Mucosa of stomach (tissue), 1 donor: ENCODE measurements around the gene IPO11.
"Not testable (repeated sequence)": the region's sequence is repeated elsewhere in the genome, so short reads cannot be mapped to it uniquely, and the experiment has no call there.

Experiments used
- H3K27me3 ChIP-seq: one replicate; pipeline ENCODE4 v1.7.0; 2013; ENCODE audit warnings: mild to moderate bottlenecking, low read length; ENCODE audit not compliant: control insufficient read depth, insufficient read depth
- H3K36me3 ChIP-seq: one replicate; pipeline ENCODE4 v1.7.0; 2013; ENCODE audit warnings: low read length; ENCODE audit not compliant: control insufficient read depth, insufficient read depth
- H3K4me1 ChIP-seq: one replicate; pipeline ENCODE4 v1.7.0; 2013; ENCODE audit warnings: mild to moderate bottlenecking, low read length; ENCODE audit not compliant: control insufficient read depth, insufficient read depth
- H3K4me3 ChIP-seq: one replicate; pipeline ENCODE4 v1.7.0; 2013; ENCODE audit warnings: low read length
- H3K9ac ChIP-seq: one replicate; pipeline ENCODE4 v1.7.0; 2013; ENCODE audit warnings: mild to moderate bottlenecking, low read length, moderate library complexity
- H3K9me3 ChIP-seq: one replicate; pipeline ENCODE4 v1.7.0; 2013; ENCODE audit warnings: mild to moderate bottlenecking, low read length, moderate library complexity; ENCODE audit not compliant: control insufficient read depth
- donor health status: Pancreatic carcinoma.

The IPO11 gene

DNA sequence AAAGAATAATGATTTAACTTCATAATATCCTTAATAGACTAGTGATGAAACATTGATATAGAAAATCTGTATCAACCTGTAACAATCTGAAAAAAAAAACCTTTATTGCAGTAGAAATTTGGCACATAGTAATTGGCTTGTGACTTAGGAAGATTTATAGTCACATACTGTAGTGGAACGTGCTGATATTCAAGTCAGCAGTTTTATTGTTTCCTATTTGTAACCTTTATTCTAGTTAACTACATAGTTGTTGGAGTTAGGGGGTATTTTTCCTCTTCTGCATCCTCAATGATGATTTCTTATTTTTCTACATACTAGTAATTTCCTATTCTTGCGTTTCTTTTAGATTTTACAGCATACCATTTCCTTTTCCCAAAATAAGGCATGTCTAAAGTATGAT, 151.5 kb downstream of the IPO11 start:
- Histone ChIP-seq H3K9me3 (no peaks in the 10 kb centered on the region), H3K36me3 (no peaks in the 10 kb centered on the region), H3K9ac (no peak overlapping the region), H3K4me3 (no peak overlapping the region), H3K27me3 (no peaks in the 10 kb centered on the region), H3K4me1 (no peaks in the 10 kb centered on the region)

- H3K27me3 ChIP-seq, H3K9ac ChIP-seq, H3K36me3 ChIP-seq, H3K4me1 ChIP-seq, H3K4me3 ChIP-seq, H3K9me3 ChIP-seq: not testable (repeated sequence)
These were observed 153.2 kb downstream of the IPO11 start for GRCh38 chr5:62565740-62566139.

GRCh38 chr5:62568143-62568542, 155.6 kb downstream of the IPO11 start:
- H3K36me3 ChIP-seq, result no peaks in the 10 kb centered on the region
- no peak overlapping the region for H3K4me3 ChIP-seq
- H3K27me3 ChIP-seq, result no peaks in the 10 kb centered on the region
- H3K9ac ChIP-seq, result no peak overlapping the region
- no peaks in the 10 kb centered on the region for H3K9me3 ChIP-seq
- H3K4me1 ChIP-seq, result no peaks in the 10 kb centered on the region

- no peaks in the 10 kb centered on the region for H3K4me1 ChIP-seq
- no peak overlapping the region for H3K9ac ChIP-seq
- no peaks in the 10 kb centered on the region for H3K36me3 ChIP-seq
- no peak overlapping the region for H3K4me3 ChIP-seq
- H3K9me3 ChIP-seq, result no peaks in the 10 kb centered on the region
- no peaks in the 10 kb centered on the region for H3K27me3 ChIP-seq
These were observed 156.4 kb downstream of the IPO11 start for GRCh38 chr5:62568800-62569432.

DNA sequence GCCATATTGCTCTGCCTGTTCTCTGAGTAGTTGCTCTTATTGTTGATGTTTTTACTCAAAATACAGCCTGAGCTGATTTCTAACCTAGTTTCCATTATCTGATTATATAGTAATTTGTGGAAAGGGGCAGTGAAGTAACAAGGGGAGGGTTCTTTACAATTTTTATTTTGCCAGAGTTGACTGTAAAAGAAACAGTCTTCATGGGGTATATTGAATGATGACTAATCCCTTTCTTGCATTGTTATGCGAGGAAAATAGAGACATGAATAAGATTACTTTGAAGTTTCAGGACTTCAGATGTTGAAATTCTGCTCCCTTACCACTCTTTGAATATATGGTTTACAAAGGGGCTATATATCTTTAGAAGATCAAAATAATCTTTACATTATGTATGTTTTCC, 156.9 kb downstream of the IPO11 start:
- no peak overlapping the region for H3K4me3 ChIP-seq
- H3K4me1 ChIP-seq, result no peaks in the 10 kb centered on the region
- no peaks in the 10 kb centered on the region for H3K27me3 ChIP-seq
- H3K9ac ChIP-seq, result no peak overlapping the region
- H3K36me3 ChIP-seq, result no peaks in the 10 kb centered on the region
- no peaks in the 10 kb centered on the region for H3K9me3 ChIP-seq

DNA sequence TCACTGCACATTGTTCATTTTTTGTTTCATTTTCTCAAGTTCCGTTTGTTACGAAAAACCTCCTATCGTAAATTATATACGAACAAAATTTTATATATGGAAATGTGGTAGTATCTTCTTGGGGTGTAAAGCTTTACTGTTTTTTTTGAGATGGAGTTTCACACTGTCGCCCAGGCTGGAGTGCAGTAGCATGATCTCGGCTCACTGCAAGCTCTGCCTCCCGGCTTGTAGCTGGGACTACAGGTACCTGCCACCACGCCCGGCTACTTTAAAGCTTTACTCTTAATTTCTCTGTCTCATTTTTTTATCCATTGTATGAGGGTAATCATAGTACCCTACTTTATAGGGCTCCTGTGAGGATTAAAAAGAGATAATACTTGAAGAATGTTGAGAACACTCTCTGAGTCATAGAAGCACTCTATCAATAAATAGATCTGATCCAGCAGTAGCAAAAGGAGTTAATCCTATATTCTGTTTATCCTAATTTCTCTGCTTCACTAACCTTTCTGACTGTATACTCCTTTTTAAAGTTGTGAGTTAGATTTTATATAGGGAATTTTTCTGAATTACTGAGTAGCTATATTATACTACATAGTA, 160.5 kb downstream of the IPO11 start:
- no peaks in the 10 kb centered on the region for H3K4me1 ChIP-seq
- no peak overlapping the region for H3K9ac ChIP-seq
- no peaks in the 10 kb centered on the region for H3K27me3 ChIP-seq
- H3K4me3 ChIP-seq, result no peak overlapping the region
- H3K36me3 ChIP-seq, result no peaks in the 10 kb centered on the region
- no peaks in the 10 kb centered on the region for H3K9me3 ChIP-seq

DNA sequence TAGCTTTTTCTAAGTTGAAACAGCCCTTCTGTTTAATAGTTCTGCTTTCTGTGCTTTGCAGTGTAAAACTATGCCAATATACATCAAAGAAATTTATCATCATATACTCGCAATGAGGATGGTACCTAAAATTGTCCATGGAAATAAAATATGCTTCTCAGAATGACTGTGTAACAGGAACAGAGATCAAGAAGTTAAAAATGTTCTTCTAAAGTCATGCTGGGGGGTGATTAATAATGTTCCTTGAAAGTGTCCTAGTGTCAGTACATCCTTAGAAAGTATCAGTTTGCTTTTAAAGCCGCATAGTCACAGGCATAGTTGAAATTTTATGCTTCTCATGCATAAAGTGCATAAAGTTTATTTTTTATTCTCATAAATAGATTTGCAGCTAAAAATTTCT, 162.0 kb downstream of the IPO11 start:
- Histone ChIP-seq H3K27me3 (no peaks in the 10 kb centered on the region), H3K36me3 (no peaks in the 10 kb centered on the region), H3K4me1 (no peaks in the 10 kb centered on the region), H3K9ac (no peak overlapping the region), H3K9me3 (no peaks in the 10 kb centered on the region), H3K4me3 (no peak overlapping the region)

DNA sequence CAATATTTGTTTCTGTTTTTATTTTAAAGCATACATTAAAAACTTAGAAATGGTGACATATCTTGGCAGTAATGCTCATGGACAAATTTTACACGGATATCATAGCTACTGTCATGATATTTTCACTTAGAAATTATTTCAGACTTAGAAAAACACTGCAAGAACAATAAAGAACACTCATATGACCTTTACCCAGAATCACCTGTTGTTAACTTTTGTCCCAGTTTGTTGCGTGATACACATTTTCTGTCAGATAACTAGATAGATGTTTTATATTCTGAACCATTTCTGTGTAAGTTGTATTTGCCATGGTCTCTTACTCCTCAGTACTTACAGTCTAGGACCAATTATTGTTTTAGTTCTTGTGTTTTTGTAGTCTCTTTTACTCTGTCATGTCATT, 162.5 kb downstream of the IPO11 start:
- no peaks in the 10 kb centered on the region for H3K27me3 ChIP-seq
- H3K4me1 ChIP-seq, result no peaks in the 10 kb centered on the region
- H3K36me3 ChIP-seq, result no peaks in the 10 kb centered on the region
- no peaks in the 10 kb centered on the region for H3K9me3 ChIP-seq
- H3K9ac ChIP-seq, result no peak overlapping the region
- H3K4me3 ChIP-seq, result no peak overlapping the region

DNA sequence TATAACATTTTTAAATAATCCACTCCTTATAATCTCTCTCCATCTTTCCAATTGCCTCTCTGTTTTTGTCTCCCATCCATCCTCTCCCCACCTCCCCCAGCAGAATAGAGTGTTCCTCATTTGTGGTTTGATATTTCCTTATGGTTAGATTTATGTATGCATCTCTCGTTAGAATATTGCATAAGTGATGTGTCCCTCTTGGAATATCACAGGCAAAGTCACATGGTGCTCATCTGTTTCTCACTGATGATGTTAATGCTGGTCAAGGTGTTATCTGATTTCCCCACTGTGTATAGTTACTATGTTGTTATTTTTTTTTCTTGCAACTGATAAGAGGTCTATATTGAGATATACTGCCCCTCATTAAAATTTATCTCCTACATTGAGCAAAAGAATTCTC, 162.9 kb downstream of the IPO11 start:
- H3K9ac ChIP-seq, result no peak overlapping the region
- no peaks in the 10 kb centered on the region for H3K36me3 ChIP-seq
- no peaks in the 10 kb centered on the region for H3K4me1 ChIP-seq
- H3K9me3 ChIP-seq, result no peaks in the 10 kb centered on the region
- H3K27me3 ChIP-seq, result no peaks in the 10 kb centered on the region
- no peak overlapping the region for H3K4me3 ChIP-seq

DNA sequence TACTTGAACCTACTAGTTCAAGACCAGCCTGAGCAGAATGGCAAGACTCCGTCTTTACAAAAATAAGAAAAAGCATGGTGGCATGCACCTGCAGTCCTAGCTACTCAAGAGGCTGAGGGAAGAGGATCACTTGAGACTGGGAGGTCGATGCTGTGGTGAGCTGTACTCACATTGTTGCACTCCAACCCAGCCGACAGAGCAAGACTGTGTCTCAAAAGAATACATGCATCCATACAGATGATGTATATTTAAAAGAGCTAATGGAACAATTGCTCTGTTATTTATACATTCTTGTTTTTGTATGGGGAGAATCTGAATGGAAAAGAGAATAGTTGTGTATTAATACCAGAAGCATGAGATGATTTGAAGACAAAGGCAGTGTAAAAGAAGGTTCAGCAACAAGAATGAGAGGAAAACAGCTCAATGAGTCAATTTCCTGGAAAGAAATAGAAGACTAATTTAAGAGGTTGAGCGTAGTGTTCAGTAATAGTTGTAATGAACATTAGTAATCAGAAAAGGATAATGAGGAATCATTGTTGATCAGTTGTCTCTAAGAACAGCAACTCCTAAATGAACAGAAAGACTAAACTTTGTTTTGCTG, 164.1 kb downstream of the IPO11 start:
- Histone ChIP-seq H3K27me3 (no peaks in the 10 kb centered on the region), H3K36me3 (no peaks in the 10 kb centered on the region), H3K9me3 (no peaks in the 10 kb centered on the region), H3K4me3 (no peak overlapping the region), H3K4me1 (no peaks in the 10 kb centered on the region), H3K9ac (no peak overlapping the region)

DNA sequence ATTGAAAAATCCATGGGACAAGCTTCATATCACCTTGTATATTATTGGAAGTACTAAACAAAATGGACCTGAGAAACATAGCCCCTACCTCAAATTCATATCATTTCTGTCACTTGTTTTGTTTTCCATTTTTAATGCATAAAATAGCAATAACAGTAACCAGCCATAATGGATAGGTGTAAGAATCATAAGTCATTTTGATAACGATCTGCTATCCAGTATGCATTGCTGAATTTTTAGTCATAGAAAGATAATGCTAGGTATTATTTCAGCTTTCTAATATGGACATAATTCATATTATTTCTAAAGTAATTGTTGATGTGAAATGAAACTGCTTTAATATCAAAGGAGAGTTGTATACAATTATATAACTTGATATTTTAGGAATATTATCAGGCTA, 164.9 kb downstream of the IPO11 start:
- H3K27me3 ChIP-seq, result no peaks in the 10 kb centered on the region
- no peaks in the 10 kb centered on the region for H3K36me3 ChIP-seq
- H3K9ac ChIP-seq, result no peak overlapping the region
- H3K4me3 ChIP-seq, result no peak overlapping the region
- no peaks in the 10 kb centered on the region for H3K4me1 ChIP-seq
- no peaks in the 10 kb centered on the region for H3K9me3 ChIP-seq

- no peaks in the 10 kb centered on the region for H3K4me1 ChIP-seq
- no peak within 1 kb of the TSS for H3K9ac ChIP-seq
- H3K4me3 ChIP-seq, result no peak within 1 kb of the TSS
- no peaks in the 10 kb centered on the region for H3K9me3 ChIP-seq
- H3K27me3 ChIP-seq, result no peaks in the 10 kb centered on the region
- H3K36me3 ChIP-seq, result no peaks in the 10 kb centered on the region
These were observed 166.0 kb downstream of the IPO11 start, which contains the start of gene LRRC70 for GRCh38 chr5:62578540-62578939. Gene LRRC70 (plus strand): TSS chr5:62578819. CDS start chr5:62579439, 620 bp downstream.
